Activated naive CD4-positive, alpha-beta T cell treated with anti-CD3 and anti-CD28 coated beads, Interleukin-2, amount 50 U/mL, for 24 hours (primary cell): ENCODE results near the gene LRRN2.

Experiments used
- H3K27ac Mint-ChIP-seq: one replicate; pipeline ENCODE4 v1.8.0; 2021; ENCODE audit warnings: mild to moderate bottlenecking, mixed read lengths
- H3K27me3 Mint-ChIP-seq: one replicate; pipeline ENCODE4 v1.8.0; 2021; ENCODE audit warnings: mixed read lengths
- H3K36me3 Mint-ChIP-seq: one replicate; pipeline ENCODE4 v1.8.0; 2021; ENCODE audit warnings: mixed read lengths
- H3K4me1 Mint-ChIP-seq: one replicate; pipeline ENCODE4 v1.8.0; 2021; ENCODE audit warnings: mixed read lengths
- H3K4me3 Mint-ChIP-seq: one replicate; pipeline ENCODE4 v1.8.0; 2021; ENCODE audit warnings: mild to moderate bottlenecking, mixed read lengths
- H3K9me3 Mint-ChIP-seq: one replicate; pipeline ENCODE4 v1.8.0; 2021; ENCODE audit warnings: mixed read lengths

Gene LRRN2

GRCh38 chr1:204598319-204598969 lies 87.1 kb downstream of the LRRN2 start:
- Mint-ChIP-seq H3K4me3 (no peak overlapping the region), H3K27me3 (no peaks in the 10 kb centered on the region), H3K27ac (no peak overlapping the region), H3K4me1 (no peaks in the 10 kb centered on the region), H3K36me3 (peaks cover 10% of the 10 kb centered on the region), H3K9me3 (no peaks in the 10 kb centered on the region)

DNA sequence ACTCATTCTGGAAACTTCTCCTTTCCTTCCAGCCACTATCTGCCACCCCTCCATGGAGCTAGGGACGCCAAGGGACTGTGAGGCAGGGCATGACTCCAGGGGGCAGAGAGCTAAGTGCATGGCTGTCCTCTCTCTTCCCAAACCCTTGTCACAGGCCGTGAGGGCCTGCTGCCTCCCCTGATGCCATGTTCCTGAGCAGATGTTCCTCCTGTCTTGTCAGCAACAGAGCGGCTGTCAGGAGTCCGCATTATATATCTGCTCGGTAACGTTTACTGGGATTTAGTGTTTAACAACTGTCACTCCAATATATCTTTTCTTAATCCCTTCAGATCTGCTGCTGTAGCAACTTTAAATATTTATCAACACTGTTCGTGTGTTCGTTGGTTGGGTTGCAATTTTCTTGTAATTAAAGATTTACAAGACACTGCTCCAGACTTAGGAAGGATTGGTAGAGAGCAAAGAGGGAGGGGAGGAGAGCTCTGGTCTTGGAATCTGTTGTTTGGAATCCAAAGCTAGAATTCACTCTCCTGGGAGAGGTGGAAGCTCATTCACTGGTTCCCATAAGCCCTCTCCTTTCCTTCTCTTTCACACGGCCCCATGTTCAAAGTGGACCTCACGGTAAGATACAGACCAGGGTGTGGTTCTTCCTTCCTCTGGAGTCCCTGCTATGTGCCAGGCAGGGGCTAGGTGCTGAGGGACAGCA lies 93.1 kb downstream of the LRRN2 start:
- H3K27me3 Mint-ChIP-seq: no peaks in the 10 kb centered on the region
- no peak overlapping the region for H3K4me3 Mint-ChIP-seq

GRCh38 chr1:204591473-204592090 lies 94.0 kb downstream of the LRRN2 start:
- no peak overlapping the region for H3K4me3 Mint-ChIP-seq
- no peaks in the 10 kb centered on the region for H3K27me3 Mint-ChIP-seq
- no peaks in the 10 kb centered on the region for H3K9me3 Mint-ChIP-seq
- H3K4me1 Mint-ChIP-seq: no peaks in the 10 kb centered on the region
- H3K36me3 Mint-ChIP-seq: peaks cover 9% of the 10 kb centered on the region
- no peak overlapping the region for H3K27ac Mint-ChIP-seq

More for the DNA sequence above, 93.1 kb downstream of the LRRN2 start:
- H3K36me3 Mint-ChIP-seq: peaks cover 10% of the 10 kb centered on the region
- no peaks in the 10 kb centered on the region for H3K9me3 Mint-ChIP-seq
- H3K27ac Mint-ChIP-seq: no peak overlapping the region
- no peaks in the 10 kb centered on the region for H3K4me1 Mint-ChIP-seq

- Mint-ChIP-seq H3K27me3 (no peaks in the 10 kb centered on the region), H3K36me3 (peaks cover 8% of the 10 kb centered on the region), H3K27ac (no peak overlapping the region), H3K4me1 (no peaks in the 10 kb centered on the region), H3K9me3 (no peaks in the 10 kb centered on the region), H3K4me3 (no peak overlapping the region)
Observed at GRCh38 chr1:204589409-204590038, 96.0 kb downstream of the LRRN2 start.

- H3K4me1 Mint-ChIP-seq: peaks cover 4% of the 10 kb centered on the region
- peaks cover 8% of the 10 kb centered on the region for H3K36me3 Mint-ChIP-seq
- H3K27ac Mint-ChIP-seq: no peak overlapping the region
- no peak overlapping the region for H3K4me3 Mint-ChIP-seq
- H3K9me3 Mint-ChIP-seq: no peaks in the 10 kb centered on the region
- H3K27me3 Mint-ChIP-seq: no peaks in the 10 kb centered on the region
Observed at GRCh38 chr1:204588826-204589225, 96.7 kb downstream of the LRRN2 start.

DNA sequence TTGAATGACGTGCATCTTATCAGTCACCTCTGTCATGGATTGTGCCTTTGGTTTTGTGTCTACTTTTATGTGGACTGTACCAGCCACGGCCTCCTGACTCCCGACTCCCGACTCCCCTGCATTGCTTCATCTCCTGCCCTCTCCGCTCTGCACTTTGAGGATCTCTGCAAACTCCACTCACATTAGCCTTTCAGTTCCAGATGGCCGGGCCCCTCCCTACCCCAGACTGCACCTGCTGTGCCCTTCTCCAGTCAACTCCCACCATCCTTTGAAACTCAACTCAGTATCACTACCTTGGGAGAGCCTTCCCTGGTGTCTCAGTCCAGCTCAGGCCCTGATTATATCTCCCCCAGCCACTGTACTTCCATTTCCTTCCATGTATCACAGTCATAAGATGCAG lies 97.9 kb downstream of the LRRN2 start:
- no peak overlapping the region for H3K27ac Mint-ChIP-seq
- peaks cover 8% of the 10 kb centered on the region for H3K36me3 Mint-ChIP-seq
- no peaks in the 10 kb centered on the region for H3K9me3 Mint-ChIP-seq
- no peaks in the 10 kb centered on the region for H3K27me3 Mint-ChIP-seq
- H3K4me3 Mint-ChIP-seq: no peak overlapping the region
- peaks cover 4% of the 10 kb centered on the region for H3K4me1 Mint-ChIP-seq

GRCh38 chr1:204584699-204585372 lies 100.7 kb downstream of the LRRN2 start:
- H3K4me3 Mint-ChIP-seq: no peak overlapping the region
- H3K36me3 Mint-ChIP-seq: peaks cover 14% of the 10 kb centered on the region
- no peaks in the 10 kb centered on the region for H3K9me3 Mint-ChIP-seq
- H3K27me3 Mint-ChIP-seq: no peaks in the 10 kb centered on the region
- no peak overlapping the region for H3K27ac Mint-ChIP-seq
- H3K4me1 Mint-ChIP-seq: peaks cover 20% of the 10 kb centered on the region

- Mint-ChIP-seq H3K4me1 (peaks cover 27% of the 10 kb centered on the region), H3K36me3 (peaks cover 12% of the 10 kb centered on the region), H3K27me3 (no peaks in the 10 kb centered on the region), H3K27ac (no peak overlapping the region), H3K4me3 (no peak overlapping the region), H3K9me3 (no peaks in the 10 kb centered on the region)
Observed at GRCh38 chr1:204583909-204584632, 101.5 kb downstream of the LRRN2 start.

GRCh38 chr1:204581759-204582158 lies 103.8 kb downstream of the LRRN2 start:
- H3K9me3 Mint-ChIP-seq: no peaks in the 10 kb centered on the region
- H3K4me3 Mint-ChIP-seq: no peak overlapping the region
- H3K36me3 Mint-ChIP-seq: peaks cover 8% of the 10 kb centered on the region
- H3K27ac Mint-ChIP-seq: no peak overlapping the region
- H3K4me1 Mint-ChIP-seq: peaks cover 39% of the 10 kb centered on the region
- H3K27me3 Mint-ChIP-seq: no peaks in the 10 kb centered on the region

DNA sequence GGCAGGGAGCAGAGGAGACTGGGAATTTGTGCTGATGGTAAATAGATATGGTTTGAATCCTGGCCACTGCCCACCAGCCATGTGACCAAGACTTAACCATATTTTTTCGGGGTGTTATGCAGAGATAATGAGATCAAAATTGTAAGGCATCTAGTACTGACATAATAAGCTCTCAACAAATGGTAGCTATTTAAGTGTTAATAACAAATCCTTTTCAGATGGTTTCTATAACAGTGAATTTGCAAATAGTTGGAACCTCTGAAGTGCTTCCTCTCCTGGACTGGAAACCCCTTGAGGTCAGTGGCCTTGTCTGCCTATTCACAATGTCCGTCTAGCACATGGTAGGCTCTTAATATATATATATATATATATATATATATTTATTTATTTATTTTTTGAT lies 104.7 kb downstream of the LRRN2 start:
- Mint-ChIP-seq H3K9me3 (no peaks in the 10 kb centered on the region), H3K4me3 (no peak overlapping the region), H3K4me1 (peaks cover 39% of the 10 kb centered on the region), H3K27me3 (no peaks in the 10 kb centered on the region), H3K27ac (no peak overlapping the region), H3K36me3 (peaks cover 6% of the 10 kb centered on the region)

DNA sequence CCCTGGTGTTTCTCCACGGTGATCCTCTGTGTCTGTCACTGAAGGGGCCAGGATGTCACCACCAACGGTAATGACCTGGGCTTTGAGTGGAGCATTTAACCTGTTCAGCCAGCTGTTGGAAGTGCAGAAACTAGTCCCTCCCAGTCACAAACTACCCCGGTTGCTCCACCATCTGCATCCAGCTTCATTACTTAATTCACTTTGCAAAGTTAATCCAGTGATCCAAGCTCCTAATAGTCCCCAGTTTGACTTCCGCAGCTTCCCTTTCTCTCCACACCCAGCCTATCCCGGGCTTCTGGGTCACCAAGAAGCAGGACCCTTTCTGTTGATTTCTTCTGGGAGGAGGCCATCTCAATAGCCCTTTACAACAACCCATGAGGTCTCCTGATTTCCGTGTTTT lies 105.9 kb downstream of the LRRN2 start:
- Mint-ChIP-seq H3K9me3 (no peaks in the 10 kb centered on the region), H3K4me1 (peaks cover 39% of the 10 kb centered on the region), H3K27me3 (no peaks in the 10 kb centered on the region), H3K4me3 (peak overlapping the region; percentile 79), H3K27ac (peak overlapping the region; percentile 92), H3K36me3 (peaks cover 6% of the 10 kb centered on the region)

DNA sequence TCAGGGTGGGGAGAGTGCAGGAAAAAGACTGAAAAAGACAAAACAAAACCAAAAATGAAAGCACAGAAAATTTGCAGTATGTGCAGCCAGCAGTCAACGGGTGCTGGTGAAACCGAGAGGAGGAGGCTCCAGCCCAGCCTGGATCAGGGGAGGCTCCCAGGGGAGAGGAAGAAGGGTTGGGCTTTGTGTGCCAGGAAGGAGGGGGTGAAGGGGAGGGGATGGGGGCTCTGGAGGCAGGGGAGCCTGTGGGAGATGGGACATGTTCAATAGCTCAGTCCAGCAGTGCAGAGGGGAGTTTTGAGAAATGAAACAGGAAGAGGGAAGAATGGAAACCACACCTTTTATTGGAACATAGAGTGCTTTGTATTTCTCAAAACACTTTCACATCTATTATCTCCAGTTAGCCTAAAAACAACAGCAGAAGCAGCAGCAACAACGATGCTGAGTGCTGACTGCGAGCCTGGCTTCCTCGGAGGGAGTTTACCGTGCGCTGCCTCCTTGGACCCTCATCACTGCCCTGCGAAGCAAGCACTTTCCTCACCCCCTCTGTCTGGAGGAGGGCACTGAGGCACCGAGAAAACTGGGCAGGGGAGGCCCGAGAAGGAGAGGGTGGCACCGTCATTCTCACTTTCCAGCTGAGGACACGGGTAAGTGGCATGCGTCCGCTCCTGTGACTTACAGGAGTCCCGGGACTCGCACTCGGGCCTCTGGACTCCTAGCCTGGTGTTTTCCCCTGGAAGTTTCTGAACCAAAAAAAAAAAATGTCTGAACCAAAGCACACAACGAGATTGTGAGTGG lies 106.5 kb downstream of the LRRN2 start:
- Mint-ChIP-seq H3K27ac (peak overlapping the region; percentile 96), H3K27me3 (no peaks in the 10 kb centered on the region), H3K36me3 (peaks cover 6% of the 10 kb centered on the region), H3K9me3 (no peaks in the 10 kb centered on the region), H3K4me1 (peaks cover 36% of the 10 kb centered on the region), H3K4me3 (peak overlapping the region; percentile 79)

DNA sequence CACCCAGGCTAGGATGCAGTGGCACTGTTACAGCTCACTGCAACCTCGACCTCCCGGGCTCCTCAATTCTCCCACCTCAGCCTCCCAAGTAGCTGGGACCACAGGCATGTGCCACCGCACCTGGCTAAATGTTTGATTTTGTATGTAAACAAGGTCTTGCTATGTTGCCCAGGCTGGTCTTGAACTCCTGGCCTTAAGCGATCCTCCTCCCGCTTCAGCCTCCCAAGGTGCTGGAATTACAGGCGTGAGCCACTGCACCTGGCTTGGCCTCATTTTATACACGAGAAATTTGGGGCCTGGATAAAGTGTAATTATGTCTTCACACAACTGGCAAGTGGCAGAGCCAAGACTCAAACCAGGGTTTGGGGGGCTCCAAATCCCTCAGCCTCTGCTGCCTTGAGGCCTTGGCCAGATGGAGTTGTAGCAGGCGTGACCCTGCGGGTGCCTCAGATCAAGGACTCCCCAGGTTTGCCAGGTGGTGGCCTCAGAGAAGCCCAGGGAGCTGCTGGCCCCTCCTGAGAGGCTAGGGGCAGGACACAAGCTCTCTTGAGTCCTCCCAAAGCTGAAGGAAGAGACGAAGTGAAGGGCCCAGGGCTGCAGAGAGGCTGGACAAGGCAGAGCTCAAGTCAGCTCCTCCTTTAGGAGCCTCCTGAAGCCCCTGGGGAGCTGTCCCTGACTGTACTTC lies 107.6 kb downstream of the LRRN2 start:
- H3K27me3 Mint-ChIP-seq: no peaks in the 10 kb centered on the region
- no peak overlapping the region for H3K4me3 Mint-ChIP-seq
- H3K9me3 Mint-ChIP-seq: no peaks in the 10 kb centered on the region
- no peak overlapping the region for H3K27ac Mint-ChIP-seq
- peaks cover 36% of the 10 kb centered on the region for H3K4me1 Mint-ChIP-seq
- H3K36me3 Mint-ChIP-seq: peaks cover 6% of the 10 kb centered on the region

DNA sequence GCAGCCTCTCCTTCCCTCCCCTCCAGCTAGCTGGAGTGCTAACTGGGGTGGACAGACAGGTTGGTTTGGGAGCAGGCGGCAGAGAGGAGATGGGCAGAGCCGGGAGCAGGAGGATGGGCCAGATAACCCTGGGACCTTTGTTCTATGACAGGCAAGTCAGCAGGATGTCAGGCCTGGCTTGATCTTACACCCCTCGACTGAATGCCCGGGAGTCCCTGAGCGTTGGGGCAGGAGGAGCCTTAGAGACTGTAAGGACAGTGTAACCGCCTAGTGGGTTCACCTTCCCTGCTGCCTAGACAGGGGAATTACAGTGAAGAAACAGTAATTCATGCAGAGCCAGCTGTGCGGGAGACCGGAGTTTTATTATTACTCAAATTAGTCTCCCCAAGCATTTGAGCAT lies 109.1 kb downstream of the LRRN2 start:
- Mint-ChIP-seq H3K36me3 (peaks cover 4% of the 10 kb centered on the region), H3K4me3 (no peak overlapping the region), H3K27ac (peak overlapping the region; percentile 20), H3K9me3 (no peaks in the 10 kb centered on the region), H3K4me1 (peaks cover 31% of the 10 kb centered on the region), H3K27me3 (no peaks in the 10 kb centered on the region)
